HG03354 (cell line): ENCODE results near the gene VAMP3.
"Not testable (repeated sequence)": the region's sequence is repeated elsewhere in the genome, so short reads cannot be mapped to it uniquely, and the experiment has no call there.

Experiments
- ATAC-seq: cut with Tn5 transposase; IDR thresholded peaks from one replicate; pipeline ENCODE4 v1.9.1; 2021; ENCODE audit warnings: mild to moderate bottlenecking; ENCODE audit not compliant: unreplicated experiment, poor library complexity, severe bottlenecking

VAMP3 gene

DNA sequence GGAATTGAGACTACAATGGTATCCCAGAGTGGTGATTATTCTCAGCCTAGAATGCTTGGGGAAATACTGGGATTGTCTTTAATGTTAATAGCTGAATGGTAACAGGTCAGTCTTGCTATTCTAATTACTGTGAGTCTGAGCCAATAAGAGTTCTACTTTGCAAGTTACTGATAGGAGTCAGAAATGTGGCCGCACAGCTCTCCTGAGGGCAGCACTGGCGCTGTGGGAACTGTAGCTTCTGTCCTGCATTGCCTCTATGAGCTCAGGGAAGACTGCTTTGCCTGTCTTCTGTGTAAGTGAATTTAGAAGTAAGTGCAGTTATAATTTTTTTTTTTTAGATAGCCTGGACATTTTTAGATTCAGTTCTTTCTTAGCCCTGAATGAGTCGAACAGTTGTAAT, 10.0 kb upstream of the VAMP3 start:
- no peak for ATAC-seq

DNA sequence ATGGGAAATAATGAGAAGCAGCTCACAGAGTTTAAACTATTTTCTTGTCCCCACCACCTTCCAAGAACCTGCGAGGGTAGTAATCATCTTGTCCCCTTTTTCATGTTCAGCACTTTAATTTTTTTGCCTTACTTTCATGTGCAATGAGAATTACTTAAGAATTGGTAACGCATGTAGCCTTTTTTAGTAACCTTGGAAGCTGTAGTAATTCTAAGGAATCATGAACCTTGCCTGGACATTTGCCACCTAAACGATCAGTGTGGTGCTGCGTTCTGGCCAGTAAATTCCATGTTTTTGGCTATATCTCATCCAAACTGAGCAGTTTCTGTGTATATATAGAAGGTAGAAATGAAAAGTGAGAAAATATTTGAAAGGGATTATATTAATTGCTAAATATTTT, 3.9 kb upstream of the VAMP3 start:
- ATAC-seq: no peak

DNA sequence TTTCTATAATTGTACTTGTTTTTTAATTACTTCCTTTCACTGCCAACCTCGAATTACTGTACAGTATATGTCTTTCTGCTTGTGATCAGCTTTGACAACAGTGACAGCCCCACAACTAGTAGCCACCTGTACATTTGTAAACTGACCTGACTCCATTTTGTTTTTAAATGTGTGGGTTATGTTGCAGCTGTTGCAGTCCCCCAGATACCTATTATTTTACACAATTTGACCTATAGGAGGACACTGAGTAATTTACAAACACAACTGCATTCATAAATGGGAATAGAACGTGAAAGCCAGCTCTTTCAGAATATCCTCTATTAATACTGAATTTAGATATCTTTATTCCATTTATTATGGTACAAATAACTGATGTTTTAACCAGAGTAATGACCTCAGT, 2.5 kb upstream of the VAMP3 start:
- no peak for ATAC-seq

DNA sequence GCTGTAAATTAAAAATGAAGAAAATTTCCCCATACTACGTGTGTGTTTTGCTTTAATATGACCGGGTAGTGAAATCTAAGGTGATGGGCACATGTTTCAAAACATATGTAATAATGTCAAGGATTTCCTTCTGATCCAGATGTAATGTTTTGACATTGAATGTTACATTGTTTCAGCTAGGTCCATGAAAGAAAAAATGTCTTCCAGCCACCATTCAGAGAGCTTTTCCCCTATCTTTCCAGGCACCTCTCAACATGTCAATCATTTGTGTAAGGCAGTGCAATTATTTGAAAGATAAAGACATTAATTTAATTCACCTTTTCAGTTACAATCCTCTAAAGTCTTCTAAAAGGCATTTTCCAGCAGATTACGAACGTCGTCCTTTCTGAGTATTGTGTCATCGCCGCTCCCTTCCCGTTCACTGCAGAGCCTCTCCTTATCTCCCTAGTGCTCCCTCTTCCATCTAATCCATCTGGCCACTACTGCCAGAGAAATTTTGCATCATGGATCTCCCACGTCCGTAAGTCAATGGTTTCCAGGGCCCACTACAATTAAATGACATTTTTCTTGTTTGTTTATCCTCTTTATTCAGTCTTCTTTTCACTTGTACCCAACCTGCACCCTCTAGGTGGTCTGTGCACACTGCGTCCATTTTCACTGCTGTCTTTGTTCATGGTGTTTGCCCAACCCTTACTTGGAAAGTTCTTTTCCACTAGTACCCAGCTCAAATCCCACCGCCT, 1.3 kb upstream of the VAMP3 start:
- no peak for ATAC-seq

DNA sequence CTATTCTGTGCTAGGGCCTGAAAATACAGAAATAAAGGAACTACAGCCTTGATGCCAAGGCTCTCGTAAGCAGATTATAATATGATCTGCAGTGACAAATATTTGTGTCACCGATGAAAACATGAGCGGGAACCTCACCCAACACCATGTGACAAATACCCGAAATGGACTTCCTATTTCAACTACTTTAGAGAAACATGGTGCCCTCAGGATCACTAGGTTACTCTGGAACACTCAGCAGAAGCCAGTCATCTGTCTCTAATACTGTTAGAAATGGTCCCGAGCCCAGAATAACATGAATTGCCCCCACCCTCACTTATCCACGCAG, 463 bp upstream of the VAMP3 start:
- ATAC-seq: no peak

DNA sequence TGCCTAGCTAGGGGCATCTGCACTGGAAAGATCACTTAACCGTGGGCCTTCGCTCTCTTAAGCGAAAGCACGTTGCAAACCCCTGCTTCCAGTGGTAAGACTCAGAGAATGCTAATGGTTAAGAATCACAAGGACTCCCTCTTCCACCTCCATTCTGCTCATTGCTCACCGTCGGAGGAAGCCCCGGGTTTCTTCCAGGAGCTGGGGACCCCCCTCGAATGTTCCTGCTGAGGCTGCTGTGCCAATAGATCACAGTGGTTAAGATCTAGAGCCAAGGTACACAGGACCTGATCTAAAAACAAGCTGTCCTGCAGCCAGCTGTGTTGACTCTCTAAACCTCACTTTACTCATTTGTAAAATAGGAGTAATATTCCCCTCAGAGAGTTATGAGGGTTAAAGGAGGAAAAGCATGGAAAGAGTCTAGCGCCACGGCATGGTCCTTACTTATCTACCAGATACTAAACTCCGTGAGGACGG, 765 bp downstream of the VAMP3 start:
- no peak for ATAC-seq

DNA sequence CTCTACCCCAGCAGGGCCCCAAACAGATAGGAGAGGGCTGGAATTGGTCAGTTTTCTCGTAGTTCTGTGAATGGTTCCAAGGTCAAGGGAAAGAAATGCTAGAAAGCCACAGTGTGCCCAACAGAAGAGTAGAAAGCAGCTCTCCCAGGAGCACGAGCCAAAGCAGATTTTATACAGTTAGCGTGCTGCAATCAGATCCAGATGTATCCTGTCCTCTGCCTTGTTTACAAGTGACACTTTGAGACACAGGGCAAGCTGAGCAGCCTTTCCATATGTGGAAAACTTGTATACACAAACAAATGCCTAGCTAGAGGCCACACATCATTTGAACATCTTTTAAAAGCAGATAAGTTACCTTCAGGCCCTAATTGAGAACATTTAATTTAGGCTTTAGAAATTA, 6.5 kb downstream of the VAMP3 start:
- ATAC-seq: no peak

DNA sequence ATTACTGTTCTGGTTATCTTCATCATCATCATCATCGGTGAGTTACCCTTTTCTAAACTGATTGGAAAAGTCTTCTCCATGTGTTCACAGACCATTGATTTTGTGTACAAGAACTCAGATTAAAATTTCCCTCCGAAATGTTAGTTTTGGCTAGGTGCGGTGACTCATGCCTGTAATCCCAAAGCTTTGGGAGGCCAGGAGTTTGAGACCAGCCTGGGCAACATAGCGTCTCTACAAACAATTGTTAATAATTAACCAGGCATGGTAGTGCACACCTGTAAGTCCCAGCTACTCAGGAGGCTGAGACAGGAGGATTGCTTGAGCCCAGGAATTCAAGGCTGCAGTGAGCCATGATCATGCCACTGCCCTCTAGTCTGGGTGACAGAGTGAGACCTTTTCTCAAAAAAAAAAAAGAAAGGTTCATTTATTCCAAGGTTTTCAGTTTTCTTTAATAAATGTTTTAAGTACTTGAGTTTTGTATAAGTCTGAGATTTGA, 7.1 kb downstream of the VAMP3 start:
- no peak for ATAC-seq

DNA sequence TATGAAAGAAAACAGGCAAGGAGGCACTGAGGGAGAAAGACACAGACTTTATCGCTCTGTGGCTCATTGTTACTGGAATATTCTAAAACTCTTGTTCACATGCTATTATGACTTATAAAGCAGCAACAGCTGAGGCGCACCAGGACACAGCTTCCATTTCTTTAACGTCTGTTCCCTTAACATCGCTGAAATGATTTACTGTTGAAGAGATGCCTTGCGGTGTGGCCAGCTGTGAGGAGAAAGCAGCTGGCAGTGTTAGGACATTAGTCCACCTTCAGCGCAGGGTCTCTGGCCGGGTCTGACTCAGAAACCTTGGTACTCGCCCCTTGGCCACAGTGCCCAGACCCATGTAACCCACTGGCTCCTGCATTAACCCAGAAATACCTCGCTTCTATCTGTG, 9.9 kb downstream of the VAMP3 start:
- ATAC-seq: no peak

DNA sequence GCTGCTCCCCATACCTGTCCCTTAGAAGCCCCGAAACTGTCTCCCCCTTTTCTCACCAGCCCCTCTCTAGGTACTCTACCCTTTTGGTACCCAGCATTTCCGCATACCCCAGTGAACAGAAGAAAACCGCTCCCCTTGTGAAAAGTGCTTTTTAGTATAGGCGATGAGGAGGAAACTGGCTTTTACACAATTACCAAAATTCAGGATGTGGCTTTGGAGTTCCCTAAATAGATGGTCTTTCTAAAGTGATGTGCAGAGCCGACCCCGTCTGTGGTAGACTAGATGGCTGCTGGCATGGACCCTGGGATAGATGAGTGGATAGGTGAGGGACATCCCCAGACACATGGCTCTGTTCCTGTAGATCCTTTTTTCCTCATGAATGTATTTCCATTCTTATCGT, 10.4 kb downstream of the VAMP3 start:
- ATAC-seq: no peak

DNA sequence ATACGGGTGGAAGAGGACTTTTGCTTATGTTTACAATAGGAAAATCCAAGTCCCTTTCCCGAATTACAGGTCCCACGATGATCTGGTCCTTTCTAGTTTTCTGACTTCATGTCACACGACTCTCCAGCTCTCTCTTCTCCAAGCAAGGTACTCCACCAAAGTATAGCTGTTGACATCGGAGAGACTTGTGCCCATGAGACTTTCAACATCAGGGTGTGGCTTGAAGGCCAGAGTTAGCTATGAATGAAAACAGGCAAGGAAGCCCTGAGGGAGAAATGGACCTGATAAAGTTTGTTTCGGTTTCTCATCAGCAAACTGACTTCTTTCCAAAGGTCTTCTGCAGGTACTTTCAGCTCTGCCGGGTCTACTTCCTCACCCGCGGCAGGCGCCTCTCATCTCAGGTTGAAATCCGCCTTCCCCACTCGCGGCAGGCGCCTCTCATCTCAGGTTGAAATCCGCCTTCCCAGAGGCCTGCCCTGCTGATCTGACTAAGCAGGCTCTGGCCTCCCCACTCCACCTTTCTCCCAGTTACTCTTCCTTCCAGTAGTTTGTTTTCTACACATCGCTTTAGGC, 10.9 kb downstream of the VAMP3 start:
- no peak for ATAC-seq

DNA sequence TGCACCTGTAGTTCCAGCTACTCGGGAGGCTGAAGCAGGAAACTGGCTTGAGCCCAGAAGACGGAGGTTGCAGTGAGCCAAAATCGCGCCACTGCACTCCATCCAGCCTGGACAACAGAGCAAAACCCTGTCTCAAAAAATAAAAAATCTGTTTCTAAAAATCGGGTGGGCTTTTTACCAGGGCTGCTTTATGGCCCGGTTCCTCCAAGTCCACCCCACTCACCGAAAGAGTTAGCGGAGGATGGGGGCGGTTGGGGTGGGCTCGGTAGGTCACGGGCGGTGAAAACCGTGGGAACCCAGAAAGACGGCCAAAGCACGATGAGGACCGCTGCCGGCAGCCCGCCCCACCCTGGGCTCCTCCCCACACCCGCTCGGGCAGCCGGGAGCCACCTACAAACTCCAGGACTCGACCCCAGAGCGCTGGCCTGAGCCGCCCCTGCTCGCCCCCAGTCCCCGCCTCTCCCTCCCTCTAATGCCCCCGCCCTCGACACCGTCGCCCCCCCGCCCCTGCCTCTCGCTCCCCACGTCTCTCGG, 12.1 kb downstream of the VAMP3 start:
- ATAC-seq: peak; percentile 30

DNA sequence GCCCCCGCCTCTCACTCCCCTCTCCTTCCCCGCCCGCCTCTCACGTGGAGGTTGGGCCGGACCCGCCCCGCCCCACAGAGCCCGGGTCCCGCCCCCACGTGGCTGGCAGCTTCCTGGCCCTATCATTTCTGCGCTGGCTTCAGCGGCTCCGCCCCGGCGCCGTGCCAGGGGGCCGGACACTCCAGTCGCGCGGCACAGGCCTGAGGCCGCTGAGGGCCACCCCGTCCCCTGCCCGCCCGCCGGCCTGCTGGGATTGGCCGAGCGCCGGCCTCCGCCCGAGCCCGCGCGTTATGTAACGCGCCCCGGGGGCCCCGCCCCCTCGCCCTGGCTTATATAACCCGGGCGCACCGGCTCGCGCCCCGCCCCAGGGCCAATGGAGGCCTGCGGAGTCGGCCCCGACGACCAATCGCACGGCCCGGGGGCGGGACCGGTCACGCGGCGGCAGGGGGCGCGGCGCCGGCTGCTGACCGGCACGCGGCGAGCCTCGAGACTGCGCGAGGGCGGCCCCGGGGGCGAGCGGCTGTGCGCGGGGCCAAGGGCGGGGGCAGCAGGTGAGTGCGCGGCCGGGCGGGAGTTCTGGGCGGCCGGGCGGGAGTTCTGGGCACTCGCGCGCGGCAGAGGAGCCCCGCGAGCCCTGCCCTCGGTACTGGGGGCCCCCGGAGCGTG, 12.9 kb downstream of the VAMP3 start, which contains the start of gene PER3:
Gene PER3 (plus strand): TSS at position 466 of the 666 bp plus-strand sequence. CDS start 587 bp downstream, outside the sequence.
- ATAC-seq: peak; percentile 94

DNA sequence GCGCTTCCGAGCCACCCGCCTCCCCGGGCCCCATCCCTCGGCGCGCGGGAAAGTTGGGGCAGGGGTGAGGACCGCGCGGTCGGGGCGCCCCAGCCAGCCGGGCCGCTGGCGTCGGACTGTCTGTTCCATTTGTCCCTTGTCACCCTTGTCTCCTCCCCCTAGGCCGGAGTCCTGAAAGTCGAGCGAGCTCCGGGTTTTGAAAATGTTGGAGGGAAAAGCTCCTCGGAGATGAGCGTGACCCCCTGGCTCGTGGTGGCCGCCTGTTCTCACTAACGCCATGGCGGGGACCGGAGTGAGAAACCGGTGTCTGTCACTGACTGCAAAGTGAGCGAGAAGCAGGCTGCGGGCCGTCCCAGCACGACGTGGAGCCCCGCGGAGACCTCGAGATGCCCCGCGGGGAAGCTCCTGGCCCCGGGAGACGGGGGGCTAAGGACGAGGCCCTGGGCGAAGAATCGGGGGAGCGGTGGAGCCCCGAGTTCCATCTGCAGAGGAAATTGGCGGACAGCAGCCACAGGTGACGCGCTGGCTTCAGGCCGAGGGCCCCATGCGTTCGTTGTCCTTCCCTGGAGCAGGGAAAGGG, 13.5 kb downstream of the VAMP3 start:
- ATAC-seq: no peak

DNA sequence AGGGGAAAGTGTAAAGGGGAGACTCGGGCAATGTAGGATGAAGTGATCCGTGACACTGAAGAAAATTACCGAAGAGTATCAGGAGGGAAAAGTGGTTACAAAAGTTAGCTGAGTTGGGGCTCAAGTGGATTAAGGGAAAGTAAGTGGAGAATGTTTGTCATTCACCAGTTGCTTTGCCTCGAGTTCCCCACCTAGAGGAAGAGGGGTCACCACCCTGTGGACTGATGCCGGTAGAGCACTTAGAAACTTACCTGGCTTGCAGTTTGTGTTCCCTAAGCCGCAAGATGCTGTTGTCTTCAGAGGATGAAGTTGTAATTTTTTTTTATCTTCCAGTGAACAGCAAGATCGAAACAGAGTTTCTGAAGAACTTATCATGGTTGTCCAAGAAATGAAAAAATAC, 14.0 kb downstream of the VAMP3 start:
- no peak for ATAC-seq

DNA sequence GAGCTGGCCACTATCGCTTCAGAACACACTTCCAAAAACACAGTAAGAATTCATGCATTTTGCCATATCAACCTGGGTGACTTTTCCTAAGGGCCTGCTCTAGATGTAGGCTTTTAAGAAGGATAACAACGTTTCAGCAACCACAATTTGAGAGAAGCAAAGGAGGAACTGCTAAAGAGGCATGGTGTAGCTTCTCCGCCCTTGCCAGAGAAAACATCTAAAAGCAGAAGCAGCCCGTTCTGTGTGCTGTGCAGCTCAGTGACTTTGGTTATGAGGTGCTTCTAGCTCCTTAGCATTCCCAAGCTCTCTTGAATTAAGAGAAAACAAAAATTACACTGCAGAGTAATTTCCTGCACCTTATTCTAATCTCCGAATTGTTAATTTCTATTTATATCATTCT, 15.7 kb downstream of the VAMP3 start:
- no peak for ATAC-seq

DNA sequence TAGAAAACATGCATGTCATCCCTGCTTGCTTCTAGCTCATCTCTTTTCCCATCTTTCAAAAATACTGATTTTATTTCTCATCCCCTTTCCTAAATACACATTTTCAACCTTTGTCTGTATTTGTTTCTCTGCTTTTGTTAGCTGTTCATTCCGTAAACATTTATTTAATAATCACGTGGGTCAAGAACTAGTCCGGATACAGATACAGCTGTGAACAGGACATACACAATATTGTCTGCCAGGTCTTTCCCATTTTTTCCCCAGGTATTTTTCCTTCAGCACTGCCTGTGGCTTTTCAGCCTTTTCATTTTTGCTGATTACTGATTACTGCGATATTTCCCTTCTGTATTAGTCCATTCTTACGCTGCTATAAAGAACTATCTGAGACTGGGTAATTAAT, 18.7 kb downstream of the VAMP3 start:
- ATAC-seq: no peak

DNA sequence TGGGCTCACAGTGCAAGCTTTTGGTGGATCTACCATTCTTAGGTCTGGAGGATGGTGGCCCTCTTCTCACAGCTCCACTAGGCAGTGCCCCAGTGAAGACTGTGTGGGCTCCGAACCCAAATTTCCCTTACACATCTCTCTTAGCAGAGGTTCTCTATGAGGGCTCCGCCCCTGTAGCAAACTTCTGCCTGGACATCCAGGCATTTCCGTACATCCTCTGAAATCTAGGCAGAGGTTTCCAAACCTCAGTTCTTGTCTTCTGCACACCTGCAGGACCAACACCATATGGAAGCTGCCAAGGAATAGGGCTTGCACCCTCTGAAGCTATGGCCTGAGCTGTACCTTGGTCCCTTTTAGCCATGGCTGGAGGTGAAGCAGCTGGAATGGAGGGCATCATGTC, 19.9 kb downstream of the VAMP3 start:
- not testable (repeated sequence) for ATAC-seq

DNA sequence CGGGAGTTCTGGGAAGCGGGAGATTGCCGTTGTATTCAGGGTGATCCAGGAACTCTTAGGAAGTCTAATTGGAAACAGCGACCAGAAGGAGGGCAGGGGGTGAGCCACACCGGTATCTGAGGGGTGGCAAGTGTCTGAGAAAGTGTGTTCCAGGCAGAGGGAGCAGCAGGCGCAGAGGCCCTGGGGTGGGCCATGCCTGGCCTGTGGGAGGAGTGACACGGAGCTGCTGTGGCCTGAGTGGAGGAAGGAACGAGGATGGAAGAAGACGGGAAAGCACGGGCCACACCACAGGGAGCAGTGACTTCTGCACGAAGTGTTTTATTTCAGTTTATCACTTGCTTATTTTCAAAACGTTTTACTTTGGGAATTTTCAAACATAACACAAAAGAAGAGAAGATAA, 24.3 kb downstream of the VAMP3 start:
- no peak for ATAC-seq

DNA sequence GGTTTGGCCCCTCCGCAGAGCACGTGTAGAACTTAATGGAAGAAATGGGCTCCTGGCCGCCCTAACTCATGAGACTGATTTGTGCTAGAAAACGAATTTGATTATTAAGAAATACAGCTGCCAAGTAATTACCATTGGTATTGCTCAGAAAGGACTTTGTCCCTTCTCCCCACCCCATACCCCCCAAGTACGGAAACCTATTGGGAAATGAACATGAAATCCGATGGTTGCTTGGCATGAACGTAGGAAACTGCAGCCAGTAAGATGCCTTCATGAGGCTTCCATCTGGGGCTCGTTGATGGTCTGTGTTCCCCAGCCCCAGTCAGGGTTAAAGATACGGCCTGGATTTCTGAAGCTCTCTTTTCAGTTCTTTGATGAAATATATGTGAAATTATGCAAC, 34.4 kb downstream of the VAMP3 start:
- ATAC-seq: no peak
